HG02571 (cell line): ENCODE results near the gene ROS1.

Source experiments
- ATAC-seq: cut with Tn5 transposase; IDR thresholded peaks from one replicate; pipeline ENCODE4 v1.9.1; 2021; ENCODE audit warnings: mild to moderate bottlenecking, moderate library complexity; ENCODE audit not compliant: unreplicated experiment

Gene ROS1

DNA sequence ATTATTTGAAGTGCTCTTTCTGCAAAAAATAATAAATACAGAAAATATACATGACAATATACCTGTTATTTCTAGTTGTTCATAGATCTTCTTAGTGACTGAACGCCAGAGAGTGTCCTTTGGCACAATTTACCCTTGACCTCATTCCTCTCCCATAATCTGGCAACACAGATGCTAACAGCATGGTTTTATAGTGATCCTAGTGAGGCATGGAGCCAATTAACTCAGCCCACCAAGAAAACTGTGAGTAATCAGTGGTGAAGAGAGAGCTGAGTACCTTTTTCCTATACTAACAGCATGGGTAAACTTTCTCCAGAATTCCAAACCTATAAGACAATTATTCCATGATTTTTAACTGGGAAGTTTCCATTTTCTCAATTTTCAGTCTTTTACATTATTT, 99.3 kb downstream of the ROS1 start:
- ATAC-seq: no peak

DNA sequence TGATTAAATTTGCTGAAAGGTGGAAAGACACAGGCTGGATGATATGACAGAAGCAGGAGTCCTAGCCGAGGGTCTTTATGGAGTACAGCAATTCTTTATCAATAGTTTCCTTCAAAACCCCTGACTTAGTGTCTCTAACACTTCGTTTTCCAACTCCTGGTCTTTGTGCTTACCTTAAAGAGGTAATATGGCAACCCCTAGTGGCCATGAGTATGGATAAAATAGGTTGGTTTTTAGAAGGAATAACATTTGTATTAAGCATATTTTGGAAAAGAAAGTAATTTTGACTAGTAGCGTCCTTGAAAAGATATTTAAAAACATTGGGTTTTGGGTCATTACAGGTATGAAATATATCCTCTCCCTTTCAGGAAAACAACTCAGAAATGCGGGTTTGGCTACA, 108.5 kb downstream of the ROS1 start:
- ATAC-seq: no peak

DNA sequence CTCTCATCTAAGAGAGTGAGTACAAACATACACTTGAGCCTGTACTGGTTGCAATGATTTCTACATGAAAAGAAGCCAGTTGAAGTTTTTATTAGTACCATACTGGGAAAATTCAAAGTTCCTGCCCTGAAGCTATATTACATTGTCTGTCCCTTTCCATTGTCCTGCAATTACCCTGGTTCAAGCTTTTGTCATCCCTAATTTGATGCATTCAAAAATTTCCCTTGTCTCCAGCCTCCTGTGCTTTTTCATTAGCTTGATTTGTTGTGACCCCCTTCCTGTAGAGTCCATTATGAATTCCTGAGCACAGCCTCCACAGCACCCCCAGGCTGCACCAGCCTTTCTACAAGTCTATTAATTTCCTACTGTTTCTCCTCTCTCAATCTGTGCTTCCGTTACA, 114.0 kb downstream of the ROS1 start:
- no peak for ATAC-seq

DNA sequence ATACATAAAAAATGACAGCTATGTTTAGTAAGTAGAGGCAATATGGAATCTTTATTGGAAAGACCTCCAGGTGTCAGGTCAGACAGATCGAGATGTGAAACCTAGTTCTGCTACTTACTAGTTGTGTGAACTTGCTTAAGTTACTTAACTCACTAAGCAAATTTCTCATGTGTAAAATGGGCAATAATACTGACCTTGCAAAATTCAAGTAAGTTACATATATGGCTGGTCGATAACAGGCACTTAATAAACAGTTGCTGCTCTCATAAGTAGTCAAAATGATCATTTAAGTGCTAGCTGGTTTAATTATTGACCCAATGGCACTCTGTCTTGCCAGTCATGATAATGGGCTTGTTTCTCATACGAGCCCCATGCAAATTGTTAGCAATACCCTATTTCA, 114.4 kb downstream of the ROS1 start:
- ATAC-seq: no peak

DNA sequence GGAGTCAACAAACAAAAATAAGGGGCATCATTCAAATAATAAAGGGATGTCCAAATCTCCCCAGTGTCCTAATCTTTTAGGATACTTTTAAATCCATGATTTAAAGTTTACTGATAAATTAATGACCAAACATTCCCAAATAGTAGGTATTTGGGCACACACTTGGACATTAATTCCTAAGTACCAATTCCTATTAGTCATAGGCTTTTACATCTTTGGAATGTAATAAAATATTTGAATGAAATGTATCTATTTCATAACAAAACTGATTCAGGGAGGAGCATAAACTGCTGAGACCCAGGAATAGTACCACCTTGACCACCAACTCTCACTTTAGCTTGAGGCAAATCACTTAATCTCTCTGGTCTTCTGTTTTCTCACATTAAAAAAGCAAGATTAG, 116.1 kb downstream of the ROS1 start:
- no peak for ATAC-seq

DNA sequence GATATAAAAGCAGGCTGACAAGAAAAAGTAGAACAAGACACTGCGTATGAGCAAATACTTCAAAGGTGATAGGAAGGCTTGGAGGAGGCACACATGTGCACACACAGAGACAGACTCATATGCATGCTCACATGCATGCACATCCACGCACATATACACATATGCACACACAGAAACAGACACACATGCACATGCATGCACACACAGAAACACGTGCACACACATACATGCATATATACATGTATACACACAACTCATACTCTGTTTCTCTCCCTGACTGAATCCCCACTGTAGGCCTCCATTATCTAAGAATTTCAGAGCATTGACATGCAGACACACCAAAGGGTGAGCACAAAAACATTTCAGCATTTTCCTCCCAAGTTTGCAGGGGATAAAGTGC, 116.7 kb downstream of the ROS1 start:
- no peak for ATAC-seq

DNA sequence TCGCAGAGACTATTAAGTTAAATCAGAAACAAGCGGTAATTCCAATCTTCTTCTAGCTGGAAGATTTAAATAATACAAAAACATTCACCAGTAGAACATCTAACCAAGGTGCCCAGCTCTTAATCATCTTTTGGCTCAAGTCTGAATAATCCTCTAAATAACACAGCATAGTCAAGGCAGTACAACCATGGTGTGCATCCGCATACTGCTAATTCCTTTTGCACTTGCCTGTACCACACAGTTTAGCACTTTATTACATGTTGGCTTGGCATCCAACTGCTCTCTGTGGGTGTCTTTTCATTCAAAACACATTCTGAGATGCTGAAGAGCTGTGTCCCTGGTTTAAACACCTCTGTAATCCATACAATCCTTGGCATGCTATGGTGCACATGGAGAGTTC, 118.1 kb downstream of the ROS1 start:
- no peak for ATAC-seq

DNA sequence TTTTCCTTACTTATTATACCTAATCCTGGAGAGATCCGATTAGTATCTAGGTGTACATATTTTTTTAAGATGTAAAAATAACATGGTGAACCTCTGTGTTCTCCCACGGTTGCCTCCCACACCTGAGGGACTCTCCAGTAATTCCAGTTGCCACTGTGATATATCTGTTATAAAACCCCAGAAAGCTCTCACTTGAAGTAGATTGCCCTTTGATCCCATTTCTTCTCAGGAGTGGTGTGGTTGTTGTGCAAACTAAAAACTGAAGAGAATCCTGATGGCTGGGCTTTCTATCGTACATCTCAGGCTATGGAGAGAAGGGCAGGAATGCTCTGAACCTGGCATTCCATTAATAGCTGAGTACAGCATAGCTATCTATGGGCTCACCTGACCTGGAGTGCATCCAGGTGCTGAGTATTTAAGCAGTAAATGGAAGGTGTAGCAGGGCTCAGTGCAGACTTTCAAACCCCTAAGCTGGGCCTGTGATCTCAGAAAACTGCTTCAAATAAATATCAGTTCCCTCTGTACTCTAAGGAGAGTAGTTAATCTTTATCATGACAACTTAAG, 119.4 kb downstream of the ROS1 start:
- no peak for ATAC-seq

DNA sequence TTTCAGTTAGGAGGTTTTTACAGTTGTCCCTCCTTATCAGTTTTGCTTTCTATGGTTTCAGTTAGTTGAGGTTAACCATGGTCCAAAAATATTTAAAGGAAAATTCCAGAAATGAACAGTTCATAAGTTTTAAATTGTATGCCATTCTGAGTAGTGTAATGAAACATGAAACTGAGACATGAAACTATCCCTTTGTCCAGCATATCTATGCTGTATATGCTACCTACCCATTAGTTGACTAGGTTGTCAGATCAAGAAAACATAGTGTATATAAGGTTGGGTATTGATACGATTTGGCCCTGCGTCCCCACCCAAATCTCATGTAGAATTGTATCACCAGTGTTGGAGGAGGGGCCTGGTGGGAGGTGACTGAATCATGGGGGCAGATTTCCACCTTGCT, 121.3 kb downstream of the ROS1 start:
- no peak for ATAC-seq

DNA sequence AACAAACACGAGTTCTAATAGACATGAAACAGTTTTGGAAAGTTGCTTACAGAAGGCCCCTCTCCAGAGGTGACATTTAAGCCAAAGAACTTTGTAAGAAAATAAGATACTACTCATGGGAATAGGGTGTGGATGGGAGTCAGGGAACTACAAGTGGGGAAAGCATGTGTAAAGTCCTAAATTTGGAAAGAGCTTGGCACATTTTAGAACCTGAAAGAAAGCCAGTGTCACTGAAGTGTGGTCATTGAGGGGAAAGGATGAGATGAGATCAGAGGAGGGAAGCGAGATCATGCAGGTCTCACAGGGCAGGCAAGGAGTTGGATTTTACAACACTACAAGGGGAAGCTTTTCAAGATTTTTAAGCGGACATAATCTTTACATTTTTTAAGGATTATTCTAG, 122.4 kb downstream of the ROS1 start:
- no peak for ATAC-seq

DNA sequence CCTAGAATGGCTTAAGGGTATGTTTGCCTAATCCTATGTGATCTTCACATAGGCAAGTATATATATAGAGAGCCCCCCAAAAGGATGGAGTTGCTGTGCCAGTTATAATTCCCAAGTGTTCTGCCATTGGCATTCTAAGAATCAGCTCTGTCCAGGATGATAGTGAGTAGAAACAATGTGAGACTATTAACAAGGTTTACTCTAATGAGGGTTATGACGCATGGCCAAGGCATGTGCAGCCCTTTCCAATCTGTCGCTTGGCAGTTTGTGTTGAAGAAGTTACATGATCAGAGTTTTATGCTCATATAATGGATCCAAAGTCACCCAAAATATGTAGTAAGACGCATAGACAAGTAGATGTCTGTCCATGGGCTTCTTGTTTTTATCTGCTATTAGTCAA, 126.8 kb downstream of the ROS1 start:
- no peak for ATAC-seq

DNA sequence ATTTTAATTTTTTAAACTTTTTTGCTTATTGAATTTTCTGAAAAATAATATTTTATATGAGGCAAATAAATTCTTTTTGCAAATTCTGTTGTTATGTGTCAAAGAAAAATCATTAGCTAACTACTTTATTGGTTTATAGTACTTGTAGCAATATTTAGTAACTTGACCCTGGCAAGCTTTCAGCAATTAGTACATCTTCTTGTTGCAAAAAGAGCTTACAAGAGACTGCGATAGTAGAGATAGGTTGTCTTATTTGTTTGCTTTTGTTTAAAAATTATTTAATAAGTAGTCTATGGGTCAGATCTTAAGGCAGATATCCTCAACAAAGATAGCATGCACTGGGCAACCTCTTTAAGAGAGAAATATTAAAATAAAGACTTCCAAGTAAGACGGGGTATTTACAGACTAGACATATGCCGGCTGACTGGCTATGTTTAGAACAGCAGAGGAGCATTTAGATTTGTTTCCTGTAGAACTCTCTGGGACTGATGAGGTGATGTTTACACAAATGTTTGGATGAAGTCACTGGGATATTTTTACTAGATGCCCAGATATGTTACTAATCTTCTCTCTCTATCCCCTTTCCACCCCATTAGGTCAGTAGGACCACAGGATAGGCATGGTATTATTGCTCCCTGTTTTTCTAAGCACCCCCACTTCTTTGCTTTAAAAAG, 135.4 kb downstream of the ROS1 start:
- no peak for ATAC-seq

DNA sequence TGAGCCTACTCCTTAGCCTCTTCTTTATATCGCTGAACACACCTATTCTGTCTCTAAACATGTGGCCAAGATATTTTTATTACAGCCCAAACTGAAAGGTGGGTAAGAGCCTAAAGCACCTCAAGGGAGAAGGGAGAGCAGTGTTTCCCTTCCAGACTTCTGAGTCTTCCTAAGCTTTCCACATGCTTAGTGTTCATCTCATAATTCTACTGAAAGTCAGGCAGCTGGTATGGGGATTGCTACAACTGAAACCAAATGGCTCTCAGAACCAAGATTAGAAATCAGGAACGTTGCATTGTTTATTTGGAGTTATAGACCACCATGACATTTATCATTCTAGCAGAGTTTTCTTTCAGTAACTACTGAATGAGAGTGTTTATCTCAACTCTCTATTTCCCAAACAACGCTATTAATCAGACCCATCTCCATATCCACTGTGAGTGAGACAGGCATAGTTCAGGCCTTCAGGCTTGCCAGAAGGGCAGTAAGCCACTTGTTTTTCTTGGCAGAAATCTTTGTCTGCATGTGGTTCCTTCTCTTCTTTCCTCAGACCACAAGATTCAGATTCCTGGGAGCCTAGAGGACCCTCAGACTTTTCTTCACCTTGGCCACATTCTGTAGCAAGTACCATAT, 137.5 kb downstream of the ROS1 start:
- no peak for ATAC-seq

DNA sequence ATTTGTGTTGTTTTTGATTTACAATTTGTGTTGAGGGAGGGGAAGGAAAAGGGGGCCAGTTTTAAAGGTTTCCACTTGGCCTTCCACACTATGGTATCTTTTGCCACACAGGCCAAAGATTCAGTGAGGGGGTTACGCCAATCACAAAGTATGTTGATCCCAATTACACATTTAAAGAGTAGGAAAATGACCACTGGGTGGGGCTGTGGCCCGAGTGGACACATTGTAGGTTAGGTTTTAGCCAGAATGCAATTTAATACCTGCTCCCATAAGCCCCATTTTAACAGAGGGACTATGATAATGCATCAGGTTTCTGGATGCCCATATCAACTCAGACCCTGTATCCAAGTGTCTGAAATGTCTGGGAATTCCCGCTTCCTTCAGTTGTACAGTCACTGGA, 144.8 kb downstream of the ROS1 start:
- ATAC-seq: no peak

DNA sequence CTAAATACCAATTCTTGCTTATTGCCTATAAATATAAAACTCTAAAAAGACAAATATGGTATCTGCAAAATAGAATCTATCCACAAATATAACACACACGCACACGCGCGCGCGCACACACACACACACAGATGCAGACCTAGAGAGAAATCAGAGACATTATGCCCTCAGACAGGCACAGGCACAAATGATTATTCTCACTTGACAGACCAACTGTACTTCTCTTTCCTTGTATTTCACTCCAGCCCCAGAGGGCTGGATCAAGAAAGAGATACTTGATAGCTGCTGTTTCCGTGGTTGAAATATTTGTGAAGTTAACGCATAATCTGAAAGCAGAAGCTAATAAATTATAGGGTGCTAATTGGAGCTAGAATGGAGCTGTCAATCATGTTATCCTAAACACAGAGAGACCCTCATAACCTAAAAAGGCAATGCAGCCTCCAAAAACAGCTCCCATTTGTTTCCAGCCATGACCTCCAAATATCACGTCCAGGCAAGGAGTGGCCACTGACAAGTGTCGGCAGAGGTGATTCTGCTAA, 148.9 kb downstream of the ROS1 start:
- no peak for ATAC-seq

DNA sequence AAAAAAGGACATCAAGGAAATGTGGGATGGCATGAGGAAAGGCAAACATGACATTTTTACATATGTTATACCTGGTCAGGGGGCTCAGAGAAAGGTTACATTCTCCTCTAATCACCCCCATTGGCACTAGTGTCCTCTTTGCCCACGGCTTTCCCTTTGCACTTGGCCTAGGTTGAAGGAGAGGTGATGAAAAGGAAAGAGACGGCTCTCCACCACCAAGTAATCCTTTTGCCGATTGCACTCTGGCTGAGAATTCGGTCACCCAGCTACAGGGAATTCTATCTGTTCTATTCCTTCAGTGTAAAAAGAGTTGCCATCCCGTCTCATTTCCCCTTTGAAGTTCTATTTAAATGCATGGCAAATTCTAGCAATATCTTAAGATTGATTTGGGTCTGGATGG, 150.0 kb downstream of the ROS1 start:
- no peak for ATAC-seq

DNA sequence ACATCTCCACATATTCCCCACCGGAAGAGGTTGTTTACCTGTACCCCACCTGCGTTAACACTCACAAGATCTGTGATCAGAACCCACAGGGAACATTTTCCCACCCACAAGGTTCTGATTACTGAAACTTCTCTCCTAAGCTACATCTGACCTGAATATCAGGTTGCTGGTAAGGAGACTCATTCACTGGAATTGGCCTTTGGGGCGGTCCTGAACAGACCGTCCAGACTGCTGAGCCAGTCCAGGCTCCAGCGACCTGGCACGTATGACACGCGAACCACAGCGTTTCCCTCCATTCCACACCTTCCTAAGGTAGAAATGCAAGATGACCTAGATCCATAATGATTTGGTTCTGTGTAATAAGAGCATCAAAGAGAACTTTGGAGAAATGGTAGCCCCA, 150.5 kb downstream of the ROS1 start:
- ATAC-seq: no peak

DNA sequence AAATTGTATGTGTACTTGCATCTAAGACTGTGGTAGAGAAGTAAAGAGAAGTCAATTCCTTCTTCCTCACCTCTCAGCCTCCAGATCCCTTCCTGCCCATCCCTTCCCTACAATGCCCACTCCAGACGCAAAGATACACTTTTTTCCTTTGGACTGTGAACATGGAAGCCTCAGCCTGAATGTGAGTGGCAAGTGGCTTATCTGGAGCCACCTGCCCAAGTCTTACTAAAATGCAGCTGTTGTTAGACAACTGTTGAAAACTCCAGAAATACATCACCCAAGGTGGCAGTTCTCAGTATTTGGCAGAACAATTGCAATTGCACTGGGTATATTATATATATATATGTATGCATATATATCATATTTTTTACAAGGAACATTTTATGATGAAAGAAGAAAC, 152.9 kb downstream of the ROS1 start:
- no peak for ATAC-seq

DNA sequence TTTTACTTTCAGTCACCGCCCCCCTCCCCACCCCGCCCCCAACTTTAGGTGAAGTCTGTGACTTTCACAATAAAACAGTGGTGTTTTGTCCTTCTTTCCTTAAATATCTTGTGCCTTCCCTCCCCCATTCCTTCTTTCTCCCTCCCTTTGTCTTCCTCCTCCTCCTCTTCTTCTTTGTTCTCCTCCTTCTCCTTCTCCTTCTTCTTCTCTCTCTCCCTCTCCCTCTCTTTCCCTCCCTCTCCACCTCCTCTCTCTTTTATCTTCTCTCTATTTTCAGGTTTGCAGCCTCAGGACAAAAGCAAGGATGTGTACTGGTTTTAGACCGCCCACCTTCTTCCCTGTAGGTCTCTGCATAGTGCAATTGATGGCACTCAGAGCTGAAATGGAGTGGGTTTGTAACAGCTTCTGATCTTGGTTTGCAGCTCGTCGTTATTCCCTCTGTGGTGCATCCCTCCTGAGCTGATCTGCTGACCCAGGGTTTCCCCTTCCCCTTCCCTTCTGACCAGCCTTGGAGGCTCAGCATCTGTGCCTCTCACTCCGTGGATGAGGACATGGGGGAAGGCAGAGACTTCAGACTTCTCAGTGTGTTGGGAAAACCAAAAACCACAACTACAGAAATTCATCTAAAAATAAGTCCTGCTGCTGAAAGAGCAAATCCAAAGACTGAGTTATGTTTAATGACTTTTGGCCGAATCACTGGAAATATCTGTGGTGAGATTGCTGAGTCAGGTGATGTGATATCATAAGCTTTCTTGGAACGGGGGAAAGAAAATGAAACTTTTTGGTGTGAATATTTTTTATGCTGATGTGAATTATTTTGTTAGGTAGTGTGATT, 153.5 kb downstream of the ROS1 start:
- no peak for ATAC-seq

DNA sequence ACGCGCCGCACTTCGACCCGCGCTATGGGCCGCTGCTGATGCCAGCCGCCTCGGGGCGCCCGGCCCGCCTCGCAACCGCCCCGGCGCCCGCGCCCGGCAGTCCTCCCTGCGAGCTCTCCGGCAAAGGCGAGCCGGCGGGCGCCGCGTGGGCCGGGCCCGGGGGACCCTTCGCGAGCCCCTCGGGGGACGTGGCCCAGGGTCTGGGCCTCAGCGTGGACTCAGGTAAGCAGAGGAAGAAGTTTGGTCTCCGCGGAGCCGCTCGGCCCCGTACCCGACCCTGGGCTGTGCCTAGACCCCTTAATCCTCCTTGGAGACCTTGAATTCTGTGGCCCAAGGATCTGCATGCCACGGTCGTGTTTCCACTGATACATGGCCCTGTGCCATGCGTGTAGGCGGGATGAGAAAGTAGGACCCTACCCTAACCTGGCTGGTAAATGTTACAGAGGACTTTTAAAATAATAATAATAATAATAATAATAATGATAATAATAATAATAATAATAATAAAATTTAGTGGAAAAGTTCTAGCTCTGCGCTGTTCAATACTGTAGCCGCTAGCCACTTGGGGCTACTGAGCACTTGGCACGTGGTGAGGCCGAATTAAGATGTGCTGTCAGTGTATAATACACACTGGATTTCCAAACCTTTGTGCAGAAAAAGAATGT, 154.8 kb downstream of the ROS1 start:
- ATAC-seq: no peak
